HG03565 (cell line): ENCODE results near the gene EXOC3.

ENCODE experiments used
- ATAC-seq: cut with Tn5 transposase; IDR thresholded peaks from one replicate; pipeline ENCODE4 v1.9.1; 2021; ENCODE audit warnings: mild to moderate bottlenecking, moderate library complexity; ENCODE audit not compliant: unreplicated experiment

Gene EXOC3

DNA sequence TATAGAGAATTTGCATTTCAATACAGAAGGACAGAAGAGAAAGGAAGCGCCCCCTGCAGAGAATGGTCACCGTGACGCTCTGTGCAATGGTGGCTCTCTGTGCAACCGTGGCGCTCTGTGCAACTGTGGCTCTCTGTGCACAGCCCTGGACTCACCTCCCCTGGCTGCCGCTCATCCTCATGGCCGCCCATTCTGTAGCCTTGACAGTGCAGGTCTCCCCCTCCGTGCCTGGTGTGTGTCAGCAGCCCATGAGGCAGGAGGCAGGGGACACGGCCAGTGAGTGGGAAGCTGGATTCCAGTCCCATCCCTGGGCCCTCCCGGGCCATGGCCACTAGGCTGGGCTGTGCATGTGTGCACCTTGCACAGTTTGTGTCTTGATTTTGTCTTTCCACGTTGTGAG, 12.0 kb downstream of the EXOC3 start:
- ATAC-seq = no peak

DNA sequence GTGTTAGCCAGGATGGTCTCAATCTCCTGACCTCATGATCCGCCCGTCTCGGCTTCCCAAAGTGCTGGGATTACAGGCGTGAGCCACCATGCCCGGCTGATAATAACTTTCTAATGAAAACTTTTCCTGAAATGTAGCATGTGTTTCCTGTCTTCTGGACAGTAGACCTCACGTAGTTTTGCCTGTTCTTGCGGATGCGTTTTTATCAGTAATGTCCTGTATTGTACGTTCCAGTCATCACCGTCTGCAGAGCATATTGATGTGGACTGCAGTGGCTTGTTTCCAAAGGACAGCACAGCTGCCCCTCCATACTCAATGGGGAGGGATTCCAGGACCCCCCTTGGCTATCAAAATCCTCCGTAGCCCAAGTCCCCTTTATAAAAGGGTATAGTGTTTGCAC, 12.8 kb downstream of the EXOC3 start:
- no peak for ATAC-seq

DNA sequence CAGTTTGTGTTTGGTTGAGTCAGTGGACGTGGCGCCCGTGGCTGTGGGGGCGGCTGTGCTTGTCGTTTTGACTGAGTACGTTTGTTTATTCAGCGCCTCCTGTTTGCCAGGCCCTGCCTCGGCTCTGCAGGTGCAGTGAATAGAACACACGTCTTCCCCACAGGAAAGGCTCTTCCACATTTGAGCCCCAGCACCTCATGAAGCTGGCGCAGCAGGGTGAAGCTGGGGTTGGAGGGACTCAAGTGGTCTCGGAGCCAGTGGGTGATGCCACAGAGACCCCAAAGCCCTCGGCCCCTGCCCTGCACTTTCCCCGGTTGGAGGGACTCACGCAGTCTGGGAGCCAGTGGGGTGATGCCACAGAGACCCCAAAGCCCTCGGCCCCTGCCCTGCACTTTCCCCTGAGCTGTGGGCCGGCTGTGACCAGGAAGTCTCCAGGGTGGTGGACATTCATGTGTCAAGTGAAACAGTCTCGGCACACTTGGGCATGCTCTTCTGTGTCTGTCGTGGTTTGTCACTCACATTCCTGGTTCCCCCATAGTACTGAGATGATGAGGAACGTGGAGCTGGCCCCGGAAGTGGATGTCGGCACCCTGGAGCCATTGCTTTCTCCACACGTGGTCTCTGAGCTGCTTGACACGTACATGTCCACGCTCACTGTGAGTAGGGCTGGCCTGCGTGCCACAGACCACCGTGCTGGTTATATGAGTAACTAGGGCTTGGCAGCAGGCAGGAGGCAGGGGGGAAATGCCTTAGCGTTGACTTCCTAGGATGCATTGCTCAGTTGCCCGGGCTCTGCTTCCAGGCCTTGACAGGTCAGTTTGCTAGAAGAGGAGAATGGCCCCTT, 13.6 kb downstream of the EXOC3 start:
- ATAC-seq = no peak

- no peak for ATAC-seq
These were observed 14.4 kb downstream of the EXOC3 start for GRCh38 chr5:457195-457961.

DNA sequence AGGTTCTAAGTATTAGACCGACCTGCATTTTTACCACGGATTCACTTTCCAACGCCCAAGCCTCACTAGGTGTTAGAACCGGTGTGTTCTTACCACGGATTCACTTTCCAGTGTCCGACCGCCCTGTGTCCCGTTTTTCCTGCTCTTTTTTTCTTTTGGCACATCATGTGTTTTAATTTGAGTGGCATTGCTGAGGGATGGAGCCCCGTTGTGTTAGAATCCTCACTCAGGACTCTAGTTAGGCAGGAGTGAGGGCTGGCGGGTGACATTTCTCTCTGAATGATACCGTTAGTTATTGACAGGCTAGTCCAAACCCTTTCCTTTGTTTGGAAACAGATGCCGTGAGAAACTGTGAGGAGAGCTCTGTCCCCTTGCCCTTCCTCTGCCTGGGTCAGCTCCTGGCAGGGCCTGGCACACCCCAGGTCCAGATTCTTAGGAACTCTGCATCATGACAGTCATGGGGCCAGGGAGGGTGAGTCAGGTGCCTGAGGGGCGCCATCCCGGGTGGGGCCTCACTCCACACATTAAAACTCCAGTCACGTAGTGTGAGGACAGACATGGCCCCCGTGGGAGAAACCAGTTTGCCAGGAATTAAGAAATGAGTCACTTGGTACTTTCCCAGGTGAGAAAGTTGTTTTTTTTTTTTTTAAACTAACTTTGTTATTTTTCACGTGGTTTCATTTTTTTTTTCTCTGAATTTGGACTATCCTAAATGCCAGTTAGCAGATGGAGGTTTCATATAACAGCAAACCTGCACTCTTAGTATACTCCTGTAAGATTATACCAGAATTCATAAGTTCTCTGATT, 15.8 kb downstream of the EXOC3 start:
- no peak for ATAC-seq

DNA sequence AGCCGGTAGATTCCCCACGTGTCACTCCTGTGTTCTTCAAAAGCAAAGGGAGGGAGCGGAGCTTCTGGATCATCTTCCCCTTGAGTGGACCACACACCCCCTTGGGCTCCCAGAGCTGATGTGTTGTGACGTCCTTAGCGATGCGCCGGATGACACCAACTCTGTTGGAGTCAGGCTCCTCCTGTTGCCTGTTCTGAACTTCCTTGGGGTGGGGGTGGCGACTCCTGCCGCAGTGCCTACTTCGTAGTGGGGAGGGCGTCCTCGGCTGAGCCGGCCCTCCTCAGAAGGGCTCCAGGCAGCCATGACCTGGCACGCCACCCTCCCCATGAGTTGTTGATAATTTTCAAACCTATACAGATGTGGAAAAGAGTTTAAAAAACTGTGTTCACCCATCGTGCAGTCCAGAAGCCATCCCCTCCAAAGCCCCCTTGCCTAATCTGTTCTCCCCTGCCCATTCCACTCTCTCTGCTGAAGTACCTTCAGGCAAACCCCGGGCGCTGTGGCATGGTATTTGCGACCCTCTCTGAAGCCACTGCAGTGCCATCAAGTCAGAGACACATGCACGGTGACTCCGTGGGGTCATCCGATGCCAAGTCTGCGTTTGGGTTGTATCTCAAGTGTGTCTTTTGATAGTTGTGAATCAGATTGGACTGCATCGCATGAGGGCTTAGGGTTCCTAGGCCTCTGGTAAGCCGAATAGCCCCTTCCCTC, 16.7 kb downstream of the EXOC3 start:
- no peak for ATAC-seq

DNA sequence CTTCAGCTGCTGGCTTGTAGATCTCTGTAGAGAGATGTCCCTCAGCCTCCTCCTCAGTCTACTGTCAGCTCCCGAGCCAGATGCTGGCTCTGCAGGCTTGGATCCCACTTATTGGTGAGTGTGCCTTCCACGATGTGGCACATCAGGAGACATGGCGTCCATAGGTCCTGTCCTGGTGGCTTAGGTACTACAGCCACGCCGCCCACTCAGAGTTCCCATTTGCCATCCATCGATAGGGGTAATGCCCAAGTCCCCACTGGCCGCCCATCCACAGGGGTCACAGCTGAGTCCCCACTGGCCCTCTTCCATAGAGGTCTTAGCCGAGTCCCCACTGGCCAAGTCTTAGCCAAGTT, 17.3 kb downstream of the EXOC3 start:
- no peak for ATAC-seq

DNA sequence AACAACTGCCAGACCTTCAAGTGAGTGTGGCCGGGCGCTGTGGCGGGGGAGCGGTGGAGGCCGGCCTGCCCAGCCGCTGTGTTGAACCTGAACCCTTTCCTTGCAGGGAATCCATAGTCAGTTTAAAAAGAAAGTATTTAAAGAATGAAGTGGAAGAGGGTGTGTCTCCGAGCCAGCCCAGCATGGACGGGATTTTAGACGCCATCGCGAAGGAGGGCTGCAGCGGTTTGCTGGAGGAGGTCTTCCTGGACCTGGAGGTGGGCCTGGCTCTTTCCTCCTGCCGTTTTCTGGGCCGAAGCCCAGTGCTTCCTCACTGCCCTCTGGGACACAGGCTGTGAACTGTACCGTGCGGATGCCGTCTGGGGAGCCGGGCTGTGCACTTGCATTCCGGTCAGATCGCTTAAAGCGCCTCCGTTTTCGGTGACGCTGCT, 19.1 kb downstream of the EXOC3 start:
- ATAC-seq = no peak

- no peak for ATAC-seq
These were observed 20.3 kb downstream of the EXOC3 start for GRCh38 chr5:463301-463700.

- no peak for ATAC-seq
These were observed 21.0 kb downstream of the EXOC3 start for GRCh38 chr5:463952-464351.

- ATAC-seq = no peak
These were observed 21.5 kb downstream of the EXOC3 start for GRCh38 chr5:464446-464842.

DNA sequence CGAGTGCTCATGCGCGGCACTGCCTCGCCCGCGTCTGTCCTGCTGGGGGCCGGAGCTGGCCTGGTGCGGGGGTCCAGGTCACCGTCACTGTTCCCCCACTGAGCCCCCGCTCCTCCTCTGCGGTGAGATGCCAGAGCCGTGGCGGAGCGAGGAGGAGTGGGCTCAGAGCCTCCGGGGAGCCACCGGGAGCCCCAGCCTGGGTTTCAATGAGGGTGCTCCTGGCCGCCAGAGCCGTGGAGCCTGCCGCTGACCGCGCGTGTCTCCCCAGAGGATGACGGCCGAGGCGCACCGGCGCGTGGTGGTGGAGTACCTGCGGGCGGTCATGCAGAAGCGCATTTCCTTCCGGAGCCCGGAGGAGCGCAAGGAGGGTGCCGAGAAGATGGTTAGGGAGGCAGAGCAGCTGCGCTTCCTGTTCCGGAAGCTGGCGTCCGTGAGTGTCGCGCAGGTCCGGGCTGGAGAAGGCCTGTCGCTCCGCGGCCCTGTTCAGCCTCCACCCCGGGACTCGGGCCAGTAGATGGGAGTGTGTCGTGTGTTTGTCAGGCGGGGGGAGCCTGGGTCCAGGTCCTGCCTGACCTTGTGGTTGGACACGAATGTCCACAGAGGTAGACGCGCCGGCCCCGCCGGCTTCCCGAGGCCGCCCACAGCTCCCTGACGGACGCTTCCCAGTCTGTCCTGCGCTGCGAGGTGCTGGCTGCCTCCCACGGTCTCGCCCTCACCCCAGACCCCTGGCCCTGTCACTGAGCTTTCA, 22.0 kb downstream of the EXOC3 start:
- ATAC-seq = no peak

DNA sequence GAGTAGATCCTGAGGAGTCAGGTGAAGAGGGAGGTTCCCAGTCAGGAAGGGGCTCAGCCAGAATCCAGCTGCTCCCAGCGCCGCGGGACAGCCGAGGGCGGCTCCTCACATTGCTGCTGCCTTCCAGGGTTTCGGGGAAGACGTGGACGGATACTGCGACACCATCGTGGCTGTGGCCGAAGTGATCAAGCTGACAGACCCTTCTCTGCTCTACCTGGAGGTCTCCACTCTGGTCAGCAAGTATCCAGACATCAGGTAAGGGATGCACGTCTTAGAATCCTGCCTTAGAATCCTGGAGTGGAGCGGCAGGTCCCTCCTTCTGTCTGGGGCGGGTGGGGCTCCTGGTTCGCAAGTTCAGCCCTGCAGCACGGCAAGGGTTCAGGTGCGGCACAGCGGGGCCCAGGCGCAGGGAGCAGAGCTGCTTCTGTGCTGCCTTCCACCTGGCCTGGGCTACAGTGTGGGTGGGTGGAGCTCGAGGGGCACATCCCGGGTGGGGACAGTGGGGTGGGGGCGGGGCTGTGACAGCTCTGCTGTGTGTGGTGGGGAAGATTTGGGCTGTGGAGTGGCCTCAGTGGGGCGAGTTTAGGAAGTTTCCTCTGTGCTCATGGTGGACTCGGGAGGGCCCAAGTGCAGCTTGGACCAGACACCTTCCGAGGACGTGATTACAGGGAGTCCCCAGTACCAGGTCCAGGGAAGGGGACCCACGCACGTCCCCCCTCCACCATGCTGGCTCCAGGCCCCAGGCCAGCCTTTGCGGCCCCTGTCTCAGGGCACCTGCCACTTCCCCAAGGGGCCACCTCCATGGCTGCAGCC, 22.8 kb downstream of the EXOC3 start:
- ATAC-seq = no peak

DNA sequence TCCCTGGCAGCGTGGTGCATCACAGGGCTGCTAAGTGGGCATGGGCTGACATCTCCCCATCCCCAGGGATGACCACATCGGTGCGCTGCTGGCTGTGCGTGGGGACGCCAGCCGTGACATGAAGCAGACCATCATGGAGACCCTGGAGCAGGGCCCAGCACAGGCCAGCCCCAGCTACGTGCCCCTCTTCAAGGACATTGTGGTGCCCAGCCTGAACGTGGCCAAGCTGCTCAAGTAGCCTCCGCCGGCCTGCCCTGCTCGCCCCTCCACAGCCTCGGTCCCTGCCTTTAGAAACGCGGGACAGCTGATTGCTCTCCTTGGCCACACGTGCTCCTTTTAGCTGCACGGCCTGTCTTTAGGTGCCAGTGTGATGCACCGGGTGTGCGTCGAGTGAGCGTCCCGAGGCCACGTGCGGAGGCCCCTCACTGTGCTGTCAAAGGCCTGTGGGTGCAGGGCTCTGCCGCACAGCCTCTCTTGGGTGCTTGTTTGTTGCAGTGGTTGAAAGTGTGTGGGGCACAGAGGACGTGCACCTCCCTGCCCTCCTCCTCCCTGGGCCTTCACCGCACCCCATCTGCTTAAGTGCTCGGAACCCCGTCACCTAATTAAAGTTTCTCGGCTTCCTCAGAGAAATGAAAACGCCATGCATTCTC, 23.8 kb downstream of the EXOC3 start:
- ATAC-seq = no peak

DNA sequence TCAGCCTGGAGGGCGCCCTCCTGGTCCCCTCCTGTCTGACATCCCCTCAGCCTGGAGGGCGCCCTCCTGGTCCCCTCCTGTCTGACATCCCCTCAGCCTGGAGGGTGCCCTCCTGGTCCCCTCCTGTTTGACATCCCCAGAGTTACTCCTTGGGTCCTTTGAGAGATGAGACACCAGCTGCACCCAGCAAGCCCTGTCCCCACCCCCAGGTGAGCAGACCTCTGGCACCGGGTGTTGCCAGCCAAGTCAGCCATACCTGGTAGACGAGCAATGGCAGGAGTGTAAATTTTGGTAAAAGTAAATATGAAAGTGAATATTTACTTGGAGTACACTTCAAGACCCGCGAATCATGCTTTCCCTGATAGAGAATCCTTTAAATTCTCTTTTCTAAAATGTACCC, 25.4 kb downstream of the EXOC3 start:
- ATAC-seq = no peak

- no peak for ATAC-seq
These were observed 26.9 kb downstream of the EXOC3 start for GRCh38 chr5:469752-470483.

DNA sequence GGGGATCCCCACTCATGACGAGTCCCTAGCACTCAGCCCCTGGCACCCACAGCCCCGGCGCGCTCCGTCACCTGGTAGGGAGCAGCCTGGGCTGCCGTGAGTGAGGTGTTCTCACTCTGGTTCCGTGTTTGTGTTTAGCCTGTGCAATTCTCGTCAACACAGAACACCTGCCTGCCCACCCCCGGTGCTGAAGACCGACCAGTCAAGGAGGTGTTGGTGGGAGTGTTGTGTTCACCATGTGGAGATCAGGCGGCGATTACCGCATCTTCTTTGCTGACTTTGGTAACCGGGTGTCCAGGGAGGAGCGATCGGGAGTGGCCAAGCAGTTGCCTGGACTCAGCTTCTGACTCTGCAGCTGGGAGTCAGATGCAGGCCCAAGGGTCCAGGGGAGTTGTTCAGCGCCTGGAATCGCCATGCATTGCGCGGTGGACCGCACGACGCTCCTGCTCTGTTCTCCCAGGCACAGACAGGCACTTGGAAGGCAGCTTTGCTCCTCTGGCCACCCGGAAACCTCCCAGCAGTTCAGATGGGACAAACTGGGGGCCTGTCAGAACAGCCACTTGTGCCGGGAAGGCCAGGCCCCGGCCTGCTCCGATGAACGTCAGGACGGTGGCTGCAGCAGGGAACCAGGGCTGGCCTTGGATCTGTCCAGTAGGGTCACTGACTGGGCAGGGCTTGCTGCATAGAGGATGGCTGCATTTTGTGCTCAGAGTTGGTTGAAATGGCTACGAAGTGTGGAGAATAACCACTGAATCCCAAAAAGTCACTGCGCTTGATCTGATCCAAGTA, 28.2 kb downstream of the EXOC3 start:
- no peak for ATAC-seq

DNA sequence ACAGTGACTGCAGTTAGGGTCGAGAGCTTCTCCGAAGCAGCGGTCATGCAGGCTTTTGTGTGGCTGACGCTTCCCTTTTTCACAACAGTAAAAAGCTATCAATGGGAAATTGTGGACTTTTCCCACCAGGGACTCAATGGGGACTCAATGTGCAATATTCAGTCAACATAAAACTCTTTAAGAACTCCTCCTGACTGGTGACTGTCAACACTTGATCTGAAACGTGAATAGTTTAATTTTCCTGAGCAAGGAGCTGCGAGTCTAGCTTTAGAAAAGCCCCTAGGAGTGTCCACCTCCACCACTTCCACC, 28.7 kb downstream of the EXOC3 start:
- ATAC-seq = no peak
